Smooth muscle cell (in vitro differentiated cells): ENCODE results near the gene ATP1A4. TPM values are rescaled to one million over a fixed set of nuclear protein-coding genes. Genes with fewer than 3 reads are reported as not detected.

Experiments
- DNase-seq: peaks from one replicate; lab custom pipeline; 2025; ENCODE audit not compliant: unreplicated experiment; lab: John Stamatoyannopoulos, UW
- H2AFZ ChIP-seq: fragments of 200-600 bp; sonication (generic); 2 replicates; pipeline ENCODE4 v1.6.0; 2016; ENCODE audit warnings: antibody characterized with exemption, low read depth, mild to moderate bottlenecking
- H3F3A ChIP-seq: fragments of 200-600 bp; sonication (generic); 2 replicates; pipeline ENCODE4 v1.6.0; 2017; ENCODE audit warnings: antibody characterized with exemption, low read depth
- H3K27ac ChIP-seq: fragments of 200-600 bp; sonication (generic); 2 replicates; pipeline ENCODE4 v1.5.1; 2016; ENCODE audit warnings: low read depth, mild to moderate bottlenecking
- H3K27me3 ChIP-seq: fragments of 200-600 bp; sonication (generic); 2 replicates; pipeline ENCODE4 v1.6.1; 2016; ENCODE audit warnings: low read depth, mild to moderate bottlenecking
- H3K36me3 ChIP-seq: fragments of 200-600 bp; sonication (generic); 2 replicates; pipeline ENCODE4 v1.5.1; 2016; ENCODE audit warnings: low read depth
- H3K4me1 ChIP-seq: fragments of 200-600 bp; sonication (generic); 2 replicates; pipeline ENCODE4 v1.5.1; 2016; ENCODE audit warnings: low read depth
- H3K4me2 ChIP-seq: fragments of 200-600 bp; sonication (generic); 2 replicates; pipeline ENCODE4 v1.6.0; 2016; ENCODE audit warnings: mild to moderate bottlenecking
- H3K4me3 ChIP-seq: fragments of 200-600 bp; sonication (generic); 2 replicates; pipeline ENCODE4 v1.5.1; 2016; ENCODE audit warnings: mild to moderate bottlenecking
- H3K79me2 ChIP-seq: fragments of 200-600 bp; sonication (generic); 2 replicates; pipeline ENCODE4 v1.6.0; 2016; ENCODE audit warnings: low read depth, mild to moderate bottlenecking
- H3K9ac ChIP-seq: fragments of 200-600 bp; sonication (generic); 2 replicates; pipeline ENCODE4 v1.6.0; 2016; ENCODE audit warnings: low read depth
- H3K9me3 ChIP-seq: fragments of 200-600 bp; sonication (generic); replicated peaks from 2 replicates; pipeline ENCODE4 v1.5.1; 2016; ENCODE audit warnings: low read depth
- H4K20me1 ChIP-seq: fragments of 200-600 bp; sonication (generic); 2 replicates; pipeline ENCODE4 v1.6.0; 2016; ENCODE audit warnings: low read depth
- WGBS: methylation state at CpG from one replicate; pipeline ENCODE4 v1.1.7; 2016; ENCODE audit warnings: low lambda C conversion rate; 5-methylcytosine and 5-hydroxymethylcytosine counted together
- polyA plus RNA-seq: library from polyadenylated mRNA; unstranded; fragments of >200 nt; fragmentation: Nextera tagmentation; extraction: Ambion mirVana; gene quantifications from 2 replicates; pipeline ENCODE4 v1.2.1, GENCODE V29; 2016
- total RNA-seq: library from RNA; depleted of rRNA; stranded (reverse); fragments of >200 nt; gene quantifications from 2 replicates; pipeline ENCODE4 v1.2.3, GENCODE V29; 2014
- TF ChIP-seq, protein P1 (sequence below): fragments of 200-600 bp; sonication (generic); IDR thresholded peaks from 2 replicates; pipeline ENCODE4 v1.5.1; 2017; ENCODE audit warnings: borderline replicate concordance, mild to moderate bottlenecking, antibody characterized with exemption; ENCODE audit not compliant: insufficient read depth, poor library complexity, severe bottlenecking

The ATP1A4 gene
- total and polyA plus RNA-seq, 2 experiments from 2014 or later = not detected

DNA sequence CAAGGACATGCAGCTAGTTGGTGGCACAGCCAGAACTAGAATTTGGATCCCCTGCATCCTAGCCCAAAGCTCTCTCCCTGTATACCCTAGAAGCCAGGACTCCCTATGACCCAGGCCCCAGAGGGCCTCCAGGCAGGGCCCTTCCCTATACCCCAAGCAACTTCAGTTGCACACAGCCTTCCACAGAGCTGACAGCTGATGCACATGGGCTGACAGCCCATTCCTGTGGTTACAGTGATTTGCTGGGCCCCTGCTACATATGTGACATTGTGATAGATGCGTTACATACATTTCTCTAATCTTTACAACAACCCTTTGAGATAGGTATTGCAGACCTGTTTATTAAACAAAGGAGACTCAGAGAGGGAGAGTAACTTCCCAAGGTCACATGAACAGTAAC is 30.0 kb upstream of the ATP1A4 start:
- Histone ChIP-seq H3F3A (no peaks in the 10 kb centered on the region), H3K27me3 (no peaks in the 10 kb centered on the region), H3K27ac (no peak overlapping the region), H3K4me1 (peaks cover 10% of the 10 kb centered on the region), H3K4me2 (no peak overlapping the region), H3K9ac (no peak overlapping the region), H2AFZ (no peak overlapping the region), H3K79me2 (no peaks in the 10 kb centered on the region), H3K36me3 (no peaks in the 10 kb centered on the region), H3K4me3 (no peak overlapping the region), H3K9me3 (no peaks in the 10 kb centered on the region), H4K20me1 (no peaks in the 10 kb centered on the region)
- TF ChIP-seq, protein P1, sequence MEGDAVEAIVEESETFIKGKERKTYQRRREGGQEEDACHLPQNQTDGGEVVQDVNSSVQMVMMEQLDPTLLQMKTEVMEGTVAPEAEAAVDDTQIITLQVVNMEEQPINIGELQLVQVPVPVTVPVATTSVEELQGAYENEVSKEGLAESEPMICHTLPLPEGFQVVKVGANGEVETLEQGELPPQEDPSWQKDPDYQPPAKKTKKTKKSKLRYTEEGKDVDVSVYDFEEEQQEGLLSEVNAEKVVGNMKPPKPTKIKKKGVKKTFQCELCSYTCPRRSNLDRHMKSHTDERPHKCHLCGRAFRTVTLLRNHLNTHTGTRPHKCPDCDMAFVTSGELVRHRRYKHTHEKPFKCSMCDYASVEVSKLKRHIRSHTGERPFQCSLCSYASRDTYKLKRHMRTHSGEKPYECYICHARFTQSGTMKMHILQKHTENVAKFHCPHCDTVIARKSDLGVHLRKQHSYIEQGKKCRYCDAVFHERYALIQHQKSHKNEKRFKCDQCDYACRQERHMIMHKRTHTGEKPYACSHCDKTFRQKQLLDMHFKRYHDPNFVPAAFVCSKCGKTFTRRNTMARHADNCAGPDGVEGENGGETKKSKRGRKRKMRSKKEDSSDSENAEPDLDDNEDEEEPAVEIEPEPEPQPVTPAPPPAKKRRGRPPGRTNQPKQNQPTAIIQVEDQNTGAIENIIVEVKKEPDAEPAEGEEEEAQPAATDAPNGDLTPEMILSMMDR = no peak
- no peak for DNase-seq
- 63% methylated on average over 1 of the region's 1 CpG for WGBS

DNA sequence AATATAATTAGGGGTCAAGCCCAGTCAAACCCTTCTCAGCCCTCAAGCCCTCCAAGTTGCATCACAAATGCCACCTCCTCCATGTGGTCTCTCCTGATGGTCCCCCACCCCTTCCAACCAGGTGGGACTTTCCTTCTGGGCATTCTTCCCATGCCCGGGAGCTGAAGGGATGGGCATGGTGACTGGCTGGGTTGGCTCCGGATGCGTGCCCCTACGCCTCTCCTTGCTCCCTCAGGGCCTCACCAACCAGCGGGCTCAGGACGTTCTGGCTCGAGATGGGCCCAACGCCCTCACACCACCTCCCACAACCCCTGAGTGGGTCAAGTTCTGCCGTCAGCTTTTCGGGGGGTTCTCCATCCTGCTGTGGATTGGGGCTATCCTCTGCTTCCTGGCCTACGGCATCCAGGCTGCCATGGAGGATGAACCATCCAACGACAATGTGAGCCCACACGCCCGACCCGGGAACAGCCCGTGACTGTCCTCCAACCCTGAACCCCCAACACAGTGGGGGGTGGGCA is 28.4 kb upstream of the ATP1A4 start:
- peaks cover 7% of the 10 kb centered on the region for H3K4me1 ChIP-seq
- no peaks in the 10 kb centered on the region for H3K36me3 ChIP-seq
- TF ChIP-seq, protein P1 = no peak
- H3K9ac ChIP-seq = no peak overlapping the region
- no peak for DNase-seq
- H3K27me3 ChIP-seq = no peaks in the 10 kb centered on the region
- no peaks in the 10 kb centered on the region for H3K9me3 ChIP-seq
- no peaks in the 10 kb centered on the region for H3F3A ChIP-seq
- H3K4me2 ChIP-seq = no peak overlapping the region
- no peaks in the 10 kb centered on the region for H4K20me1 ChIP-seq
- no peak overlapping the region for H3K4me3 ChIP-seq
- H3K79me2 ChIP-seq = no peaks in the 10 kb centered on the region
- WGBS = 91% methylated on average over 16 of the region's 16 CpGs
- no peak overlapping the region for H3K27ac ChIP-seq
- no peak overlapping the region for H2AFZ ChIP-seq

DNA sequence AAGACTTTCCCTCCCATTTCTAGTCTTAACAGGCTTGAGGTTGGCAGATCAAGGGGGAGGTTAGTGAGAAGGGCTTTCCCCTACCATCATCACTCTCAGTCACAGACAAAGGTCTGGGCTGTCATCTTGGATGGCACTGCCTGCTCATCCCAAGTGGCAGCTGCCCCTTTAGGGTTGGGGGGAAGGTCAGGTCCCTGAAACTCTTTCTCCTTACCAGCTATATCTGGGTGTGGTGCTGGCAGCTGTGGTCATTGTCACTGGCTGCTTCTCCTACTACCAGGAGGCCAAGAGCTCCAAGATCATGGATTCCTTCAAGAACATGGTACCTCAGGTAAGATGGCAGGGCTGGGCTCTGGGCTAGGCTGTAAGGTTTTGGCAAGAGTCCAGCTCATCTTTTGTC is 27.7 kb upstream of the ATP1A4 start:
- Histone ChIP-seq H2AFZ (no peak overlapping the region), H3K79me2 (no peaks in the 10 kb centered on the region), H3K9me3 (no peaks in the 10 kb centered on the region), H3K4me1 (peaks cover under 1% of the 10 kb centered on the region), H3K4me3 (no peak overlapping the region), H3K27ac (no peak overlapping the region), H3K4me2 (no peak overlapping the region), H3K27me3 (no peaks in the 10 kb centered on the region), H4K20me1 (no peaks in the 10 kb centered on the region), H3F3A (no peaks in the 10 kb centered on the region), H3K9ac (no peak overlapping the region), H3K36me3 (no peaks in the 10 kb centered on the region)
- no peak for DNase-seq
- TF ChIP-seq, protein P1 = no peak

DNA sequence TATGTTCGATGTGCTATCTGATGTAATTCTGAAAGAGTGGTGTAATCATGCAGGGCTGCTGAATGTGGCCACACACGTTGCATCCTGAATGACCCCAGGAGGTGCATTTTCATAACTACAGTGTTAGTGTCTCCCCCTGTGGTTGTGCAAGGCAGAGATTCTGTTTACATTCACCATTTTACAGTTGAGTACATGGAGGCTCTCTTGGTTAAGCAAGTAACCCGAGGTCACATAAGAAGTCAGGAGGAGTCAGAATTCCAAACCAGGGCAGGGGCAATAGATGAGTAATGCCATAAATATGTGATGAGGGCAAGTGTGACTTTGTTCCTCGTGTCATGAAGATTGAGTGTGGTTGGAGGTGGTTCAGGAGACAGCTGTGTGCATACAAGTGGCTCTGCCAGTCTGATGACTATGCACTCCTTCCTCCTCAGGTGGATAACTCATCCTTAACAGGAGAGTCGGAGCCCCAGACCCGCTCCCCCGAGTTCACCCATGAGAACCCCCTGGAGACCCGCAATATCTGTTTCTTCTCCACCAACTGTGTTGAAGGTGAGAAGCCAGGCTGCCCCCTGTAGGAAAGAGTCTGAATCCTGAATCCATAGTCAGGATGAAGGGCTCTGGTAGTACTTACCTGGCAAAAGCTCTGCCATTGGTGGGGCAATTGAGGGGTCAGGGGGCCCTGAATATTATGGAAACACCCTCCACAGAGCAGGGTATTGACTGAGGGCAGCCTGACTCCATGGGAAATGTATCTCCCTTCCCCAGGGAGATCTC is 26.5 kb upstream of the ATP1A4 start:
- no peaks in the 10 kb centered on the region for H3K9me3 ChIP-seq
- H3K36me3 ChIP-seq = no peaks in the 10 kb centered on the region
- no peaks in the 10 kb centered on the region for H3K27me3 ChIP-seq
- no peak overlapping the region for H2AFZ ChIP-seq
- no peaks in the 10 kb centered on the region for H3K4me1 ChIP-seq
- no peaks in the 10 kb centered on the region for H3K79me2 ChIP-seq
- WGBS = 63% methylated on average over 8 of the region's 8 CpGs
- H4K20me1 ChIP-seq = no peaks in the 10 kb centered on the region
- H3K4me3 ChIP-seq = no peak overlapping the region
- H3F3A ChIP-seq = no peaks in the 10 kb centered on the region
- H3K4me2 ChIP-seq = no peak overlapping the region
- TF ChIP-seq, protein P1 = no peak
- DNase-seq = no peak
- no peak overlapping the region for H3K27ac ChIP-seq
- H3K9ac ChIP-seq = no peak overlapping the region
